ENCODE data around the gene IQSEC2.

The IQSEC2 gene

GRCh38 chrX:53251307-53251706, 30.1 kb downstream of the IQSEC2 start:
- no peak overlapping the region for H3K4me3 ChIP-seq (ENCODE audit: low read depth in 1 of 2, low read length in 2 of 2)
- no peak overlapping the region for H3K27ac ChIP-seq (ENCODE audit: low read length)
- H3K27me3 ChIP-seq (ENCODE audit: low read depth, low read length): no peaks in the 10 kb centered on the region
- H3K9me3 ChIP-seq (ENCODE audit: control insufficient read depth in 1 of 2, low read length in 2 of 2): no peaks in the 10 kb centered on the region
- H3K4me1 ChIP-seq (ENCODE audit: control insufficient read depth in 1 of 2, insufficient read depth in 2 of 2, low read length in 2 of 2): no peaks in the 10 kb centered on the region
- H3K36me3 ChIP-seq (ENCODE audit: control insufficient read depth in 1 of 2, insufficient read depth in 2 of 2, low read length in 2 of 2): peaks cover 8 to 34% of the 10 kb centered on the region in 2 donors

- H3K27me3 ChIP-seq (ENCODE audit: low read depth, low read length): no peaks in the 10 kb centered on the region
- no peaks in the 10 kb centered on the region for H3K9me3 ChIP-seq (ENCODE audit: control insufficient read depth in 1 of 2, low read length in 2 of 2)
- H3K27ac ChIP-seq (ENCODE audit: low read length): no peak overlapping the region
- no peak overlapping the region for H3K4me3 ChIP-seq (ENCODE audit: low read depth in 1 of 2, low read length in 2 of 2)
- H3K36me3 ChIP-seq (ENCODE audit: control insufficient read depth in 1 of 2, insufficient read depth in 2 of 2, low read length in 2 of 2): peaks cover 8 to 34% of the 10 kb centered on the region in 2 donors
- no peaks in the 10 kb centered on the region for H3K4me1 ChIP-seq (ENCODE audit: control insufficient read depth in 1 of 2, insufficient read depth in 2 of 2, low read length in 2 of 2)
Observed at GRCh38 chrX:53250556-53250955, 30.8 kb downstream of the IQSEC2 start.

- no peaks in the 10 kb centered on the region for H3K9me3 ChIP-seq (ENCODE audit: control insufficient read depth in 1 of 2, low read length in 2 of 2)
- H3K27me3 ChIP-seq (ENCODE audit: low read depth, low read length): no peaks in the 10 kb centered on the region
- no peak overlapping the region for H3K4me3 ChIP-seq (ENCODE audit: low read depth in 1 of 2, low read length in 2 of 2)
- no peaks in the 10 kb centered on the region for H3K4me1 ChIP-seq (ENCODE audit: control insufficient read depth in 1 of 2, insufficient read depth in 2 of 2, low read length in 2 of 2)
- H3K36me3 ChIP-seq (ENCODE audit: control insufficient read depth in 1 of 2, insufficient read depth in 2 of 2, low read length in 2 of 2): peaks cover 8 to 34% of the 10 kb centered on the region in 2 donors
- no peak overlapping the region for H3K27ac ChIP-seq (ENCODE audit: low read length)
Observed at GRCh38 chrX:53249408-53250042, 31.9 kb downstream of the IQSEC2 start.

- Histone ChIP-seq H3K27ac (ENCODE audit: low read length) (no peak overlapping the region), H3K27me3 (ENCODE audit: low read depth, low read length) (no peaks in the 10 kb centered on the region), H3K9me3 (ENCODE audit: control insufficient read depth in 1 of 2, low read length in 2 of 2) (no peaks in the 10 kb centered on the region), H3K4me3 (ENCODE audit: low read depth in 1 of 2, low read length in 2 of 2) (no peak overlapping the region), H3K4me1 (ENCODE audit: control insufficient read depth in 1 of 2, insufficient read depth in 2 of 2, low read length in 2 of 2) (no peaks in the 10 kb centered on the region), H3K36me3 (ENCODE audit: control insufficient read depth in 1 of 2, insufficient read depth in 2 of 2, low read length in 2 of 2) (peaks cover 5 to 40% of the 10 kb centered on the region in 2 donors)
Observed at GRCh38 chrX:53247928-53248327, 33.5 kb downstream of the IQSEC2 start.

- H3K27me3 ChIP-seq (ENCODE audit: low read depth, low read length): no peaks in the 10 kb centered on the region
- H3K4me1 ChIP-seq (ENCODE audit: control insufficient read depth in 1 of 2, insufficient read depth in 2 of 2, low read length in 2 of 2): no peaks in the 10 kb centered on the region
- no peaks in the 10 kb centered on the region for H3K9me3 ChIP-seq (ENCODE audit: control insufficient read depth in 1 of 2, low read length in 2 of 2)
- no peak overlapping the region for H3K4me3 ChIP-seq (ENCODE audit: low read depth in 1 of 2, low read length in 2 of 2)
- H3K27ac ChIP-seq (ENCODE audit: low read length): no peak overlapping the region
- peaks cover 5 to 53% of the 10 kb centered on the region in 2 donors for H3K36me3 ChIP-seq (ENCODE audit: control insufficient read depth in 1 of 2, insufficient read depth in 2 of 2, low read length in 2 of 2)
Observed at GRCh38 chrX:53246231-53246630, 35.2 kb downstream of the IQSEC2 start.

- H3K4me3 ChIP-seq (ENCODE audit: low read depth in 1 of 2, low read length in 2 of 2): no peak overlapping the region
- no peaks in the 10 kb centered on the region for H3K27me3 ChIP-seq (ENCODE audit: low read depth, low read length)
- no peaks in the 10 kb centered on the region for H3K4me1 ChIP-seq (ENCODE audit: control insufficient read depth in 1 of 2, insufficient read depth in 2 of 2, low read length in 2 of 2)
- no peak overlapping the region for H3K27ac ChIP-seq (ENCODE audit: low read length)
- H3K9me3 ChIP-seq (ENCODE audit: control insufficient read depth in 1 of 2, low read length in 2 of 2): no peaks in the 10 kb centered on the region
- H3K36me3 ChIP-seq (ENCODE audit: control insufficient read depth in 1 of 2, insufficient read depth in 2 of 2, low read length in 2 of 2): peaks cover 5 to 50% of the 10 kb centered on the region in 2 donors
Observed at GRCh38 chrX:53244610-53245009, 36.8 kb downstream of the IQSEC2 start.

- Histone ChIP-seq H3K27me3 (ENCODE audit: low read depth, low read length) (no peaks in the 10 kb centered on the region), H3K36me3 (ENCODE audit: control insufficient read depth in 1 of 2, insufficient read depth in 2 of 2, low read length in 2 of 2) (peaks cover 4 to 46% of the 10 kb centered on the region in 2 donors), H3K4me3 (ENCODE audit: low read depth in 1 of 2, low read length in 2 of 2) (no peak overlapping the region), H3K9me3 (ENCODE audit: control insufficient read depth in 1 of 2, low read length in 2 of 2) (no peaks in the 10 kb centered on the region), H3K4me1 (ENCODE audit: control insufficient read depth in 1 of 2, insufficient read depth in 2 of 2, low read length in 2 of 2) (no peaks in the 10 kb centered on the region), H3K27ac (ENCODE audit: low read length) (no peak overlapping the region)
Observed at GRCh38 chrX:53242310-53242709, 39.1 kb downstream of the IQSEC2 start.

GRCh38 chrX:53241558-53241957, 39.8 kb downstream of the IQSEC2 start:
- Histone ChIP-seq H3K36me3 (ENCODE audit: control insufficient read depth in 1 of 2, insufficient read depth in 2 of 2, low read length in 2 of 2) (peaks cover 4 to 49% of the 10 kb centered on the region in 2 donors), H3K27me3 (ENCODE audit: low read depth, low read length) (no peaks in the 10 kb centered on the region), H3K4me1 (ENCODE audit: control insufficient read depth in 1 of 2, insufficient read depth in 2 of 2, low read length in 2 of 2) (no peaks in the 10 kb centered on the region), H3K9me3 (ENCODE audit: control insufficient read depth in 1 of 2, low read length in 2 of 2) (no peaks in the 10 kb centered on the region), H3K27ac (ENCODE audit: low read length) (no peak overlapping the region), H3K4me3 (ENCODE audit: low read depth in 1 of 2, low read length in 2 of 2) (no peak overlapping the region)

GRCh38 chrX:53239474-53239873, 41.9 kb downstream of the IQSEC2 start:
- H3K9me3 ChIP-seq (ENCODE audit: control insufficient read depth in 1 of 2, low read length in 2 of 2): no peaks in the 10 kb centered on the region
- no peak overlapping the region for H3K27ac ChIP-seq (ENCODE audit: low read length)
- H3K27me3 ChIP-seq (ENCODE audit: low read depth, low read length): no peaks in the 10 kb centered on the region
- no peaks in the 10 kb centered on the region for H3K4me1 ChIP-seq (ENCODE audit: control insufficient read depth in 1 of 2, insufficient read depth in 2 of 2, low read length in 2 of 2)
- H3K4me3 ChIP-seq (ENCODE audit: low read depth in 1 of 2, low read length in 2 of 2): no peak overlapping the region
- peaks cover 4 to 53% of the 10 kb centered on the region in 2 donors for H3K36me3 ChIP-seq (ENCODE audit: control insufficient read depth in 1 of 2, insufficient read depth in 2 of 2, low read length in 2 of 2)

GRCh38 chrX:53237056-53237455, 44.3 kb downstream of the IQSEC2 start:
- Histone ChIP-seq H3K4me1 (ENCODE audit: control insufficient read depth in 1 of 2, insufficient read depth in 2 of 2, low read length in 2 of 2) (no peaks in the 10 kb centered on the region), H3K4me3 (ENCODE audit: low read depth in 1 of 2, low read length in 2 of 2) (no peak overlapping the region), H3K36me3 (ENCODE audit: control insufficient read depth in 1 of 2, insufficient read depth in 2 of 2, low read length in 2 of 2) (peaks cover 4 to 42% of the 10 kb centered on the region in 2 donors), H3K27me3 (ENCODE audit: low read depth, low read length) (no peaks in the 10 kb centered on the region), H3K9me3 (ENCODE audit: control insufficient read depth in 1 of 2, low read length in 2 of 2) (no peaks in the 10 kb centered on the region), H3K27ac (ENCODE audit: low read length) (no peak overlapping the region)

GRCh38 chrX:53236025-53236679, 45.2 kb downstream of the IQSEC2 start:
- Histone ChIP-seq H3K4me3 (ENCODE audit: low read depth in 1 of 2, low read length in 2 of 2) (no peak overlapping the region), H3K36me3 (ENCODE audit: control insufficient read depth in 1 of 2, insufficient read depth in 2 of 2, low read length in 2 of 2) (peaks cover 4 to 34% of the 10 kb centered on the region in 2 donors), H3K9me3 (ENCODE audit: control insufficient read depth in 1 of 2, low read length in 2 of 2) (no peaks in the 10 kb centered on the region), H3K27ac (ENCODE audit: low read length) (no peak overlapping the region), H3K27me3 (ENCODE audit: low read depth, low read length) (no peaks in the 10 kb centered on the region), H3K4me1 (ENCODE audit: control insufficient read depth in 1 of 2, insufficient read depth in 2 of 2, low read length in 2 of 2) (no peaks in the 10 kb centered on the region)

GRCh38 chrX:53235566-53235965, 45.8 kb downstream of the IQSEC2 start:
- Histone ChIP-seq H3K9me3 (ENCODE audit: control insufficient read depth in 1 of 2, low read length in 2 of 2) (no peaks in the 10 kb centered on the region), H3K4me1 (ENCODE audit: control insufficient read depth in 1 of 2, insufficient read depth in 2 of 2, low read length in 2 of 2) (no peaks in the 10 kb centered on the region), H3K4me3 (ENCODE audit: low read depth in 1 of 2, low read length in 2 of 2) (no peak overlapping the region), H3K36me3 (ENCODE audit: control insufficient read depth in 1 of 2, insufficient read depth in 2 of 2, low read length in 2 of 2) (peaks cover 4 to 32% of the 10 kb centered on the region in 2 donors), H3K27ac (ENCODE audit: low read length) (no peak overlapping the region), H3K27me3 (ENCODE audit: low read depth, low read length) (no peaks in the 10 kb centered on the region)

Measured in muscle layer of duodenum (tissue), 2 donors.